H1 (cell line): ENCODE data around the gene PCDHA13. TPM values are rescaled to one million over a fixed set of nuclear protein-coding genes. Genes with fewer than 3 reads are reported as not detected.

ENCODE experiments used
- E2F6 ChIP-seq: IDR thresholded peaks from 2 replicates; pipeline ENCODE4 v1.6.1; 2012; ENCODE audit warnings: inconsistent platforms
- JUND ChIP-seq: IDR thresholded peaks from 2 replicates; pipeline ENCODE4 v1.6.1; 2011; ENCODE audit warnings: mild to moderate bottlenecking, improper control_type of control experiment, low read length
- KDM4A ChIP-seq: IDR thresholded peaks from one replicate; pipeline ENCODE4 v1.7.1; 2012; ENCODE audit warnings: low read depth, mild to moderate bottlenecking, moderate library complexity, low read length, inconsistent platforms; ENCODE audit not compliant: severe bottlenecking
- polyA plus RNA-seq, 7 experiments: library from polyadenylated mRNA; depleted of rRNA in 3 of 7; stranded (reverse) in 5 of 7; unstranded in 2 of 7; fragments of >200 nt in 5 of 7; fragments of 200-250 nt in 2 of 7; gene quantifications; 1 replicate in 5 of 7; 2 replicates in 1 of 7; 4 replicates in 1 of 7; pipeline versions ENCODE4 v1.2.1 to v1.2.3, GENCODE V29; 2011 to 2013; ENCODE audit warnings: missing spikeins in 2 of 7, mixed read lengths in 2 of 7
- total RNA-seq: library from RNA; stranded (reverse); fragmentation: NEBNext Ultra II Directional; extraction: Animal tissue kit (Norgen Biotek cat#: 25700); gene quantifications from 2 replicates; pipeline ENCODE4 v1.2.1, GENCODE V29; 2021

The PCDHA13 gene
- total and polyA plus RNA-seq, 2 of the 8 experiments (the other 6 are each of a cell fraction or from before 2014, with no cell fraction given), result 1.2 to 1.3 TPM

GRCh38 chr5:140855772-140856674 lies 25.9 kb upstream of the PCDHA13 start, which contains the start of gene PCDHA10 (continued):
- no peak for TF ChIP-seq E2F6
- peak; percentile 53 for TF ChIP-seq KDM4A
- TF ChIP-seq JUND, result no peak
